PC-3 (cell line): Measurements from ENCODE around the gene SCAANT1. TPM values are rescaled to one million over a fixed set of nuclear protein-coding genes. Genes with fewer than 3 reads are reported as not detected.
A peak's percentile ranks its signal among the peaks of the same experiment; 100 is the strongest.

ENCODE experiments used
- ATAC-seq: fragments of 200-7000 bp; cut with Tn5 transposase; 2 replicates; pipeline ENCODE4 v1.9.1; 2020; ENCODE audit warnings: mild to moderate bottlenecking, moderate library complexity
- BruUV-seq: library from RNA; stranded (reverse); fragments of 400-500 nt; replicated peaks from 2 replicates; lab custom pipeline; 2021; lab: Mats Ljungman, UMichigan
- CTCF ChIA-PET: fragments of 300-600 bp; sonication (Branson Sonifier 250); formaldehyde crosslinking; loops from one replicate; lab custom pipeline; 2022; ENCODE audit warnings: antibody characterized with exemption; lab: Charles Lee
- POLR2A ChIA-PET: fragments of 300-600 bp; sonication (Branson Sonifier 250); formaldehyde crosslinking; loops from one replicate; lab custom pipeline; 2022; ENCODE audit warnings: antibody characterized with exemption; ENCODE audit not compliant: unreplicated experiment; lab: Charles Lee
- DNase-seq: peaks from one replicate; pipeline ENCODE4 v3.0.0-alpha.2; 2015
- H2AFZ ChIP-seq: fragments of 300-600 bp; sonication (generic); 2 replicates; pipeline ENCODE4 v1.6.0; 2016; ENCODE audit warnings: antibody characterized with exemption, low read length
- H3F3A ChIP-seq: fragments of 300-600 bp; sonication (generic); one replicate; pipeline ENCODE4 v1.6.0; 2017; ENCODE audit warnings: antibody characterized with exemption, low read length, control low read depth, mild to moderate bottlenecking; ENCODE audit not compliant: unreplicated experiment
- H3K27ac ChIP-seq: fragments of 300-600 bp; sonication (generic); 2 replicates; pipeline ENCODE4 v1.5.1; 2016; ENCODE audit warnings: mild to moderate bottlenecking, low read length
- H3K27me3 ChIP-seq: fragments of 300-600 bp; sonication (generic); 2 replicates; pipeline ENCODE4 v1.6.1; 2016; ENCODE audit warnings: low read length, mixed read lengths
- H3K36me3 ChIP-seq: fragments of 300-600 bp; sonication (generic); 2 replicates; pipeline ENCODE4 v1.6.1; 2016; ENCODE audit warnings: low read depth, mixed run types, low read length, mixed read lengths
- H3K4me1 ChIP-seq: fragments of 300-600 bp; sonication (generic); 2 replicates; pipeline ENCODE4 v1.5.1; 2016; ENCODE audit warnings: low read length; ENCODE audit not compliant: insufficient read depth
- H3K4me2 ChIP-seq: fragments of 300-600 bp; sonication (generic); 2 replicates; pipeline ENCODE4 v1.6.0; 2016; ENCODE audit warnings: low read length
- H3K4me3 ChIP-seq: fragments of 300-600 bp; sonication (generic); 2 replicates; pipeline ENCODE4 v1.5.1; 2016; ENCODE audit warnings: mild to moderate bottlenecking, low read length, mixed read lengths
- H3K79me2 ChIP-seq: fragments of 300-600 bp; sonication (generic); 2 replicates; pipeline ENCODE4 v1.6.1; 2017; ENCODE audit warnings: low read length, mixed read lengths
- H3K9ac ChIP-seq: fragments of 300-600 bp; sonication (generic); 2 replicates; pipeline ENCODE4 v1.6.0; 2016; ENCODE audit warnings: mild to moderate bottlenecking, low read length
- H3K9me2 ChIP-seq: fragments of 300-600 bp; sonication (generic); replicated peaks from 2 replicates; pipeline ENCODE4 v1.6.1; 2016; ENCODE audit warnings: mixed run types, low read length, mixed read lengths
- H3K9me3 ChIP-seq: fragments of 300-600 bp; sonication (generic); 2 replicates; pipeline ENCODE4 v1.6.1; 2016; ENCODE audit warnings: low read length, mixed read lengths
- H4K20me1 ChIP-seq: fragments of 300-600 bp; sonication (generic); 2 replicates; pipeline ENCODE4 v1.6.1; 2016; ENCODE audit warnings: low read length, mixed read lengths
- CTCF ChIP-seq: fragments of 300-600 bp; sonication (generic); conservative IDR thresholded peaks from 2 replicates; pipeline ENCODE4 v1.5.1; 2017; ENCODE audit warnings: antibody characterized with exemption, low read depth, mild to moderate bottlenecking, low read length
- EZH2 ChIP-seq: fragments of 300-600 bp; sonication (generic); IDR thresholded peaks from one replicate; pipeline ENCODE4 v1.6.1; 2017; ENCODE audit warnings: antibody characterized with exemption, mild to moderate bottlenecking, low read length; ENCODE audit not compliant: unreplicated experiment
- EZH2phosphoT487 ChIP-seq: fragments of 300-600 bp; sonication (generic); IDR thresholded peaks from 2 replicates; pipeline ENCODE4 v1.6.1; 2018; ENCODE audit warnings: mild to moderate bottlenecking, antibody characterized with exemption, low read length, borderline replicate concordance
- intact Hi-C: fragments of 100-400 bp; cut with micrococcal nuclease; formaldehyde crosslinking; loops from 2 replicates; pipeline ENCODE4 v1.9.0; 2023
- total RNA-seq: library from RNA; depleted of rRNA; stranded (reverse); fragments of >200 nt; gene quantifications from 2 replicates; pipeline ENCODE4 v1.2.3, GENCODE V29; 2014

The SCAANT1 gene
- total RNA-seq, 1 experiment from 2014 or later: not detected

GRCh38 chr3:63937661-63938651, 25.8 kb upstream of the SCAANT1 start:
- Histone ChIP-seq H3K36me3 (no peaks in the 10 kb centered on the region), H3K4me1 (peaks cover 43% of the 10 kb centered on the region), H3K9ac (no peak overlapping the region), H3K9me3 (no peaks in the 10 kb centered on the region), H3K4me3 (no peak overlapping the region), H3K9me2 (no peaks in the 10 kb centered on the region), H3K79me2 (peaks cover 70% of the 10 kb centered on the region), H4K20me1 (peaks cover 22% of the 10 kb centered on the region), H3F3A (no peaks in the 10 kb centered on the region), H2AFZ (no peak overlapping the region), H3K4me2 (peak overlapping the region; percentile 64), H3K27me3 (no peaks in the 10 kb centered on the region), H3K27ac (peak overlapping the region; percentile 74)
- ChIA-PET CTCF (no interaction called here), POLR2A (interaction anchor here (0.6 kb wide), 1 partner anchor 10 kb away, joined by 5 read pairs; no protein-coding TSS in a partner anchor)
- BruUV-seq: no TSS peak
- peak; percentile 50 for ATAC-seq
- intact Hi-C loops: no loop called here
- DNase-seq: peak; percentile 63
- TF ChIP-seq EZH2phosphoT487 (no peak), EZH2 (no peak), CTCF (no peak)

- CTCF ChIA-PET: interaction anchor here (0.7 kb wide), 1 partner anchor 24 kb away, joined by 3 read pairs; no protein-coding TSS in a partner anchor
These were observed 24.7 kb upstream of the SCAANT1 start for GRCh38 chr3:63936925-63937324.

More at GRCh38 chr3:63936925-63937324, 24.7 kb upstream of the SCAANT1 start:
- Histone ChIP-seq H3K27me3 (no peaks in the 10 kb centered on the region), H3K79me2 (peaks cover 67% of the 10 kb centered on the region), H3K36me3 (no peaks in the 10 kb centered on the region), H2AFZ (no peak overlapping the region), H3K4me1 (peaks cover 43% of the 10 kb centered on the region), H3K4me2 (no peak overlapping the region; the same call in 1 of the 2 replicates), H3K9me3 (no peaks in the 10 kb centered on the region), H3K4me3 (no peak overlapping the region), H3F3A (no peaks in the 10 kb centered on the region), H4K20me1 (peaks cover 22% of the 10 kb centered on the region), H3K9ac (peak overlapping the region; percentile 12; the same call in 1 of the 2 replicates), H3K27ac (peak overlapping the region; percentile 74), H3K9me2 (no peaks in the 10 kb centered on the region)
- ATAC-seq (no peak), DNase-seq (no peak)
- no TSS peak for BruUV-seq
- TF ChIP-seq CTCF (no peak), EZH2phosphoT487 (no peak), EZH2 (no peak)
- intact Hi-C loops: no loop called here
- POLR2A ChIA-PET: no interaction called here
